AG08395 (cell line): Measurements from ENCODE around the gene ARHGEF6.

Experiments used
- DNase-seq: peaks from one replicate; pipeline ENCODE4 v3.0.0; 2012; ENCODE audit warnings: mixed read lengths, low spot score

The ARHGEF6 gene

DNA sequence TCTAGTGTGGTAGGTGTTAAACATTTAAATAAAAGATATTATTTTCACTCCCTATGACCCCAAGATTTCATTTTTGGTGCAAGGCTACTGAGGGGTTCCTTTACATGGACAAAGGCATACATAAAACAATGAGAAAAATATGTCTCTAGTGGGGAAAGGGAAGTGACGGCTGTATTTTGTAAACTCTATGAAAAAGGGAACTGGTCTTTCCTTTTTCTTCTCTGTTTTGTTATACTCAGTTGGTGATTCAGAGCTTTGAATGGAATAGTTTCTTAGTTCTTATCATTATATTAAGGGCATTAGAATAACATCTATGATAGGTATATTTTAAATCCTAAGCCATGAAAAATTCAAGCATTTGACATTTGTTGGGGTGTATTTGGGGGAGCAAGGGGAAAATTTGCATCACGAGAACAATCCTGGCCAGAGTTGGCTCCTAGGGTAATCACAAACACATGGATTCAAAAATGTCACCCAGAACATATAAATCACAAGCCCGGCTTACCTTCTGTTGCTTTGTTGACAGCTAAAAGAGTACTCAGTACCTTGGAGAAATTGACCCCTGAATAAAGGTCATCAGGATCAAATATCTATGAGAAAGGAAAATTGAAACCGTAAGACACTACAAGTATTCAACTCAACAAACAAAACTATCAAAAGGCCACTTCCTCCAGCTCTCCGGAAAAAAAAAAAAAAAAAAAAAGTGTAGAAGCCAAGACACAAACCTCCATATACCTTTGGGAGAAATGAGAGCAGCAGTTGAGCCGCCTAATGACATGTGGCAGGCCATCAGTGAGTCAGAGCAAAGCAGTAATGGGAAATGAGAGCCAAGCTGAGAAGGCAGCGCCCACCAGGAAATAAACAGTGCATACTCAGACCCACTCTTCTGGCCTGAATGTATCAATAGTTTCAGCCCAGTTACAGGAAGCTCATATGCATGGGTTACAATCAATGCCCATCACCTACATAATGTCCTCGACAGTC lies 33.4 kb downstream of the ARHGEF6 start:
- DNase-seq: no peak

- no peak for DNase-seq
These were observed 35.2 kb downstream of the ARHGEF6 start for GRCh38 chrX:136745215-136746173.

DNA sequence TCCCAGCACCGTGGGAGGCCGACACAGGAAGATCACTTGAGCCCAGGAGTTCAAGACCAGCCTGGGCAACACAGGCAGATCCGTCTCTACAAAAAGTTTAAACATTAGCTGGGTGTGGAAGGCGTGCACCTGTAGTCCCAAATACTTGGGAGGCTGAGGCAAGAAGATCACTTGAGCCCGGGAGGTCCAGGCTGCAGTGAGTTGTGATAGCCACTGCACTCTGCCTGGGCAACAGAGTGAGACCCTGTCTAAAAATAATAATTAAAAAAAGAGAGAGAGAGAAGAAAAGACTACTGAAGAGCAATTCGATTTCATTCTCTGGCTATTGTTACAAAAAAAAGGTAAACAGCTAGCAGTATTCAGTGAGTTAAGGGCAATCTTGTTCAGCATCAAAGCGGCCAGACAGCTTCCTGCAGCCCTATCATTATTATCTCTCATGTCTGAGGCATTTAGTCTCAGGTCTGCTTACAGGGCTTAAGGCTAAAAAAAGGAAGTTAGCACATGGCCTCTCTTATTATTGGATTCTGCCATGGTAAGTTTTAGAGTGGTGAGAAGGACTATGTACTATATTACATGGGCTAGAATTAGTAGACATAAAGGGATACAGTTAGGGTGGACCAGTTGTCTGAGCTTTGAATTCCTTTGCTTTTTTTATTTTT lies 37.9 kb downstream of the ARHGEF6 start:
- no peak for DNase-seq

DNA sequence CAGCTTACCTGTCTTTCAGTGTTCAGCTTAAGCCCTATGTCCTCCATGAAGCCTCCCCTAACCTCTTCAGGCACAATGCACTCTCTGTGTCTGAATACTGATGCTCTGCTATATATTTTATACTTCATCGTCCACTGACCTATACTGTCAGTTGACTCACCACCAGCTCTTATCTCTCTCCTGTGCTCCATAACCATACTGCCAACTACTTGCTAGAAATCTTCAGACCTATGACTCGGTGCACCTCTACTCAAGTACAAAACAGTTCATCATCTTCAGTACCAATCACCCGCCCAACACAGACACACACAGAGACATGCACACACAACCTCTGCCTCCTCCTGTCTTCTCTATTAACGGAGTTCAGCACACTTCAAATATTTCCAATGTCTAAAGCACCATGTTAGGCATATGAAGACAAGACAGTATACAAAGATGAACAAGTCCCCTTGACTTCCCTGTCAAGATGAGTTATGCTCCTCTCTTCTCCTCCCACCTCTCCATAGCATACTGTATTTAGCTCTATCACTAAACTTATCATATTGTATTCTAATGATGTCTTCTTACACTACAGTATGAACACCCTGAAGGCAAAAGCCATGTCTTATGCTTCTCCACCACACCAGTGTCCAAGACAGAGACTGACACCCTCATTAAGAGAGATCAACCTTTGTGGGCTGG lies 42.5 kb downstream of the ARHGEF6 start:
- no peak for DNase-seq

GRCh38 chrX:136736690-136737089 lies 44.0 kb downstream of the ARHGEF6 start:
- DNase-seq: no peak

DNA sequence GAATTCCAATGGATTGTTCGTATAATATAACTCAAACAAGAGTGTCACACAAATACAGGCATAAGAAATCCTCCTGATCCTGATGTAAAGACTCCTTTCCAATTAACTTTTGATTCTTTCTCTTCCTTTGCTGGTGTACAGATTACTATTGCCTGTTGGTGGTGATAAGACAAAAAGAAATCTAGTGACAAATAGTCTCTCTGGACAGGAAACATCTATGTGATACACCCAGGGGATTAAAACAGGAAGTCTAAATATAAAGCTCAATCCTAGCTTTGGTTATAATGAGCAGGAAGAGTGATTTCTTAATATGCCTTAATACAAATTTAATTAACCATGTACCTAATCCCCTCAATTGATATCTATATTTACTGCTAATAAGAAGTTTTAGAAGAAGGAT lies 45.1 kb downstream of the ARHGEF6 start:
- DNase-seq: no peak

DNA sequence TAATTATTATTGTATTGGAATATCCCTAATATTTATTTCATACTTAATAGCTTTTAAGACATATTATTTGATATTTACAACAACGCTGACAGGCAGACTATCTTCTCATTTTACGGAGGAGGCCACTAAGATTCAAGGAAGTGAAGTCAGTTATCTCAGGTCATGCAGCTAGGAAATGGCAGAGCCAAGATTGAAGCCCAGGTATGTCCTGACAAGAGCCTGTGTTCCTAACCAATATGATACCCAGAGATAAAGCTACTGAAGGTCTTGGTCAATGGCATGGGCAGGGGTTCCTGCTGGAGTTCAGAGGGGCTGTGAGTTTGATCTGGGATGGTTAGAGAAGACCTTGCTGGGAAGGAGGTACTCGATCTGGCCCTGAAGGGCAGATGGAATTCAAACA lies 47.1 kb downstream of the ARHGEF6 start:
- DNase-seq: no peak

GRCh38 chrX:136731798-136732197 lies 48.9 kb downstream of the ARHGEF6 start:
- no peak for DNase-seq

GRCh38 chrX:136731207-136731782 lies 49.4 kb downstream of the ARHGEF6 start:
- no peak for DNase-seq

DNA sequence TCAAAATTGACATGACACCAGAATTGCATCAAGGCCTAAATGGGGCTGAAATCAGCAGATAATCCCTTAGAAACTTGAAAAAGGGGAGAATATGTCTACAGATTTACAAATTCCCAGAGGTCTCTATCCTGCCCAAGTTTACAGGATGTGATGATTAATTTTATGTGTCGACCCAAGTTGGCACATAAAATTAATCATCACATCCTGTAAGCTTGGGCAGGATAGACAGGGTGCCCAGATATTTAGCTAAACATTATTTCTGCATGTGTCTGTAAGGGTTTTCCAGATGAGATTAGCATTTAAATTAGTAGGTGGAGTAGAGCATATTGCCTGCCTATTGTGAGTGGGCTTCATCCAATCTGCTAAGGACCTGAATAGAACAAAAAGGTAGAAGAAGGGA lies 52.3 kb downstream of the ARHGEF6 start:
- no peak for DNase-seq

GRCh38 chrX:136725441-136726104 lies 55.2 kb downstream of the ARHGEF6 start:
- DNase-seq: peak; percentile 58

DNA sequence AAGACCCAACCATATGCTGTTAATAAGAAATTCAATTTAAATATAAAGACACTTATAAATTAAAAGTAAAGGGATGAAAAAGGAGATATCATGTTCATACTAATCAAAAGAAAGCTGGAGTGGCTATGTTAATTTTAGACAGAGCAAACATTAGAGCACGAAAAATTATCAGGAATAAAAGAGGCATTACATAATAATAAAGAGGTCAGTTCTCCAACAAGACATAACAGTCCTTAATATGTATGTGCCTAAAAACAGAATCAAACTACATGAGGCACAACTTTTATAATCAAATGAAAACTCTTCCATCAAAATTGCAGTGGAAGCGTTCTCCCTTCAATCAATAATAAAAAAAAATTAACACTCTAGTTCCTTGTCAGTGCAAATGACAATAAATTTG lies 62.6 kb downstream of the ARHGEF6 start:
- DNase-seq: no peak

DNA sequence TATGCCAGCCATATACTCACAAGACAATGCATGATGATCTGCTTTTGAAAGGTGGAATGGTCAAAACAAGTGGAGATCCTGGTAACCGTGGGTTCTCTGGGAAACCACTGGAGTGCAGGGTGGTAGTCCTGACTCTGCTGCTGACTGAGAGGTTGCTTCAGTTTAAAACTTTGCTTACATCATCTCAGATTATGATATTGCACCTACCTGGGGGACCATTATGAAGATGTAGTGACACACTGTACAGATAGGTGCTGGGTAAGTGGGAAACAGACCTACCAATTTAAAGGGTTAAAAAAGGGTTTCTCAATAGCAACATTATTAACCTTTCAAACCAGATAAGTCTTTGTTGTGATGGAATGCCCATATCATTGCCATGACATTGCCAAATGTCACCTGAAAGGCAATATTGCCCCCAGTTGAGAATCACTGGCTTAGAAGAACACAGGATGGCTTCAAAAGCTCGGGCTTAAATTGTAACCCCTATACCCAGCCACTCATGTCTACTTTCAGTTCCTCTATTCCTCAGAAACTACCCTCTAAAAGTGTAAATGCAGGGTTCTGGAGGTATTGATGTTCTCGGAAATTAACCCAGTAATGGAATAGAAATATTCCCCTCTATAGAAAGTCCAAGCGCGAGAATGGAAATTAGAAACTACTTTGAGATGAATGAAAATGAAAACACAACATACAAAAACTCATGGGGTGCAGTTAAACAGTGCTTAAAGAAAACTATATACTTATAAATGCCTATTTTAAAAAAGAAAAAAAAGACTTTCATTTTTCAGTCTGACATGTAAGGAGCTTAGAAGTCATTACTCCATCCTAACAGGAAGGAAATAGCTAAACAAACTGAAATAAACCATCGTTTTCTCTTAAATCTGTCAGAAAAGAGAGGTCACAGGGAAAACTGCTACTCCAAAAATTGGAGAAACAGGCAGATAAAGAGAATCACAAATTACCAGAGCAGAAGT lies 65.8 kb downstream of the ARHGEF6 start:
- no peak for DNase-seq

DNA sequence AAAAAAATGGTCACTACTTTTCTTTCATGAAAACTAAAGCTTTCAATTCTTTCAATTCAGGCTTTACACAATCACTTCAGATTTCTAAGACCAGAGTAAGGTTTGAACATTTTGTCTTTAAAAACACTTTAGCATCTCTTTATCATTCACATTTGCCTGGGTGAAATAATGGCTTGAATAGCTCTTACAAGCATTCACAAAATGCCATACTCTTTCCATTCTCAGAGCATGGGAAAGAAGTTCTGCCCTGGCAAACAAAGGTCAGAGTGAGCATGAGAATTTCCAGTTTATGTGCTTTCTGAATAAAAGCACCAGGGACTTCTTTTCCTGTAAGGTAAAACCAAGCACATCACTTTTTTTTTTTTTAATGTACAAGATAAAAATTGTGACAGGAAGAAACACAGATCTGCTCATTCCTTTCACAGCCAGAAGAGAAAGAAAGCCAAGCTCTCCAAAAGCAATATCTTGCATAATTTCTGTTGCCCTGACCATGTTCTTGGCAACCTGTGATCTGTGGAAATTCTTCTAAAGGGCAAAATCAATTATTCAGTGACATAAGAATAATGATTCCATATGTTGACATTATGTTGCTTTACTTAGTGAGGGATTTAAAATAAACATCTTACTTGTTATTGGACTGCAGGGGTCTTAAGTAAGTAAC lies 68.0 kb downstream of the ARHGEF6 start:
- no peak for DNase-seq

DNA sequence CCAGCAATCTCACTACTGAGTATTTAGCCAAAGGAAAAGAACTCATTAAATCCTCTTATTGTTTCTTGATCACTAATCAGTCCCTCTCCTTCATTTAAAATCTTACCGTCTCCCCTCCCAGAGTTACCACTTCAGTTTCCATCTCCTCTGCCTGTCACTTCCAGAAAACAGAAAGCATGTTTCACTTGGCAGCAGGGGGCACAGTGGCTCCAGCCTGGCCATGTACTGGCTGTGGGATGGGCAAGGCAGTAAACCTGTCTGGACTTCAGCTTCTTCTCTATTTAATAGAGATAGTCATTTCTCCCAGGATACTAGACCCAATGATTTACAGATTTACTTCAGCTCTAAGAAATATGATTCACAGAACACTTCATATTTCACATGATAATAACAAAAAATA lies 69.6 kb downstream of the ARHGEF6 start:
- peak; percentile 27 for DNase-seq

- no peak for DNase-seq
These were observed 70.3 kb downstream of the ARHGEF6 start for GRCh38 chrX:136710325-136710951.

DNA sequence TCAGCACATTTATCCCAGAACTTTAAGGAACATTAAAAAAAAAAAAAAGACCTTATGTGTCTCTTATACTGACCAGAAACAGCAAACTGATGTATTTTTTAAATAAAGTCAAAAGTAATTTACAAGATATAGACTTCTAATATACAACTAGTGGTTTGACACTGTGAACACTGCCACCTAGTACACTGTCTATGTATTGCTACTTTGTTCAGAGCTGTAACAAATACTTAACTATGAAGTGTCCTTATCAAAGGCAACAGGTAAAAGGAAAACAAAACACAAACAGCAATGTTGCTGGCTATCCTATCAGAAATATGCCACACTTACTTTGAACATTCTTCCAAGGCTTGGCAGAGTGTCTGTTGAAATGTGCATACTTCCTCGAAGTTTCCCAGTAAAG lies 72.4 kb downstream of the ARHGEF6 start:
- DNase-seq: no peak

- no peak for DNase-seq
These were observed 83.6 kb downstream of the ARHGEF6 start for GRCh38 chrX:136697156-136697555.
